IMR-90 (cell line): ENCODE results near the gene NCS1. TPM values are rescaled to one million over a fixed set of nuclear protein-coding genes. Genes with fewer than 3 reads are reported as not detected.
A peak's percentile ranks its signal among the peaks of the same experiment; 100 is the strongest.

Experiments
- ATAC-seq: fragments of 200-7000 bp; cut with Tn5 transposase; 2 replicates; pipeline ENCODE4 v1.9.1; 2020; ENCODE audit warnings: low read depth, mild to moderate bottlenecking, moderate library complexity
- BruUV-seq: library from RNA; stranded (reverse); fragments of 400-500 nt; replicated peaks from 2 replicates; lab custom pipeline; 2021; lab: Mats Ljungman, UMichigan
- CTCF ChIA-PET: fragments of 300-600 bp; formaldehyde crosslinking; extraction: SDS; loops from one replicate; lab custom pipeline; 2021; ENCODE audit warnings: antibody characterized with exemption; lab: Yijun Ruan, JAX
- POLR2A ChIA-PET: fragments of 300-600 bp; sonication (Branson Sonifier 250); formaldehyde crosslinking; loops from one replicate; lab custom pipeline; 2022; ENCODE audit warnings: antibody characterized with exemption; ENCODE audit not compliant: unreplicated experiment; lab: Charles Lee
- DNase-seq: peaks from one replicate; pipeline ENCODE4 v3.0.0; 2013
- H2AFZ ChIP-seq: replicated peaks from 2 replicates; pipeline ENCODE3; 2013; ENCODE audit warnings: low read length, mild to moderate bottlenecking; ENCODE audit not compliant: poor library complexity
- H2AK5ac ChIP-seq: 2 replicates; pipeline ENCODE4 v1.6.1; 2013; ENCODE audit warnings: low read depth, low read length, inconsistent platforms
- H2AK9ac ChIP-seq: replicated peaks from 2 replicates; pipeline ENCODE3; 2013; ENCODE audit warnings: mild to moderate bottlenecking, low read depth, low read length, moderate library complexity; ENCODE audit not compliant: poor library complexity
- H2BK120ac ChIP-seq: 2 replicates; pipeline ENCODE4 v1.6.1; 2013; ENCODE audit warnings: low read depth, low read length, inconsistent platforms
- H2BK15ac ChIP-seq: 3 replicates; pipeline ENCODE4 v1.6.1; 2013; ENCODE audit warnings: low read depth, low read length, inconsistent platforms
- H2BK20ac ChIP-seq: 2 replicates; pipeline ENCODE4 v1.6.1; 2013; ENCODE audit warnings: low read depth, mild to moderate bottlenecking, inconsistent platforms, low read length, moderate library complexity
- H2BK5ac ChIP-seq: 2 replicates; pipeline ENCODE4 v1.6.1; 2013; ENCODE audit warnings: mild to moderate bottlenecking, low read depth, low read length, inconsistent platforms; ENCODE audit not compliant: poor library complexity, severe bottlenecking
- H3K14ac ChIP-seq: replicated peaks from 2 replicates; pipeline ENCODE4 v1.6.1; 2013; ENCODE audit warnings: low read depth, low read length, inconsistent platforms
- H3K18ac ChIP-seq: 2 replicates; pipeline ENCODE4 v1.6.1; 2013; ENCODE audit warnings: low read depth, low read length, control low read depth
- H3K23ac ChIP-seq: 2 replicates; pipeline ENCODE4 v1.6.1; 2013; ENCODE audit warnings: low read depth, low read length, inconsistent platforms
- H3K27ac ChIP-seq: 2 replicates; pipeline ENCODE4 v1.5.1; 2013; ENCODE audit warnings: mild to moderate bottlenecking, control low read depth, low read length; ENCODE audit not compliant: insufficient read depth
- H3K27me3 ChIP-seq: 2 replicates; pipeline ENCODE4 v1.6.1; 2013; ENCODE audit warnings: low read length; ENCODE audit not compliant: control insufficient read depth, insufficient read depth
- H3K36me3 ChIP-seq: 2 replicates; pipeline ENCODE4 v1.6.1; 2013; ENCODE audit warnings: low read length, mixed read lengths; ENCODE audit not compliant: control insufficient read depth, insufficient read depth
- H3K4ac ChIP-seq: 2 replicates; pipeline ENCODE4 v1.6.1; 2013; ENCODE audit warnings: low read depth, low read length, inconsistent platforms
- H3K4me1 ChIP-seq: 2 replicates; pipeline ENCODE4 v1.6.1; 2013; ENCODE audit warnings: low read length, mixed read lengths; ENCODE audit not compliant: control insufficient read depth, insufficient read depth
- H3K4me2 ChIP-seq: 2 replicates; pipeline ENCODE4 v1.6.1; 2013; ENCODE audit warnings: low read depth, mild to moderate bottlenecking, control low read depth, low read length, moderate library complexity
- H3K4me3 ChIP-seq: 2 replicates; pipeline ENCODE4 v1.5.1; 2013; ENCODE audit warnings: low read depth, mild to moderate bottlenecking, control low read depth, low read length, moderate library complexity; ENCODE audit not compliant: insufficient read depth
- H3K56ac ChIP-seq: 2 replicates; pipeline ENCODE4 v1.6.1; 2013; ENCODE audit warnings: low read length, inconsistent platforms; ENCODE audit not compliant: insufficient read depth; ENCODE audit errors: extremely low read depth
- H3K79me1 ChIP-seq, 2 experiments: 2 replicates each; pipeline ENCODE4 v1.6.1; 2013; ENCODE audit warnings: low read length in 2 of 2, inconsistent platforms in 1 of 2, low read depth in 1 of 2
- H3K9ac ChIP-seq: 2 replicates; pipeline ENCODE4 v1.6.1; 2013; ENCODE audit warnings: low read depth, low read length, control low read depth
- H3K9me1 ChIP-seq: 2 replicates; pipeline ENCODE4 v1.6.1; 2013; ENCODE audit warnings: low read length, inconsistent platforms; ENCODE audit not compliant: insufficient read depth
- H3K9me3 ChIP-seq: 2 replicates; pipeline ENCODE4 v1.6.1; 2013; ENCODE audit warnings: low read length; ENCODE audit not compliant: control insufficient read depth, insufficient read depth
- H4K20me1 ChIP-seq: 2 replicates; pipeline ENCODE4 v1.6.1; 2013; ENCODE audit warnings: low read length, inconsistent platforms; ENCODE audit not compliant: insufficient read depth
- H4K5ac ChIP-seq: 2 replicates; pipeline ENCODE4 v1.6.1; 2013; ENCODE audit warnings: mild to moderate bottlenecking, low read depth, low read length, control low read depth
- H4K8ac ChIP-seq, 2 experiments: 2 replicates each; pipeline ENCODE4 v1.6.1; 2013; ENCODE audit warnings: low read depth in 2 of 2, low read length in 2 of 2, control low read depth in 1 of 2, inconsistent platforms in 1 of 2
- H4K91ac ChIP-seq: 2 replicates; pipeline ENCODE4 v1.6.1; 2013; ENCODE audit warnings: low read depth, low read length, inconsistent platforms; ENCODE audit not compliant: insufficient read depth
- CEBPB ChIP-seq: IDR thresholded peaks from 2 replicates; pipeline ENCODE4 v1.6.1; 2012; ENCODE audit warnings: low read depth, low read length, improper control_type of control experiment
- CTCF ChIP-seq: conservative IDR thresholded peaks from 2 replicates; pipeline ENCODE4 v1.5.1; 2012; ENCODE audit warnings: mild to moderate bottlenecking, low read depth, low read length, improper control_type of control experiment
- ELK1 ChIP-seq: fragments of 150-350 bp; IDR thresholded peaks from 2 replicates; pipeline ENCODE4 v1.6.1; 2016; ENCODE audit warnings: low read depth, mild to moderate bottlenecking, low read length, moderate library complexity, borderline replicate concordance
- MAZ ChIP-seq: IDR thresholded peaks from 2 replicates; pipeline ENCODE4 v1.6.1; 2012; ENCODE audit warnings: low read depth, mild to moderate bottlenecking, low read length, improper control_type of control experiment, moderate library complexity, borderline replicate concordance
- RAD21 ChIP-seq: IDR thresholded peaks from 2 replicates; pipeline ENCODE4 v1.6.1; 2012; ENCODE audit warnings: low read length, improper control_type of control experiment
- USF2 ChIP-seq: fragments of 150-350 bp; IDR thresholded peaks from 2 replicates; pipeline ENCODE4 v1.6.1; 2017; ENCODE audit warnings: mild to moderate bottlenecking, antibody characterized with exemption, low read length, low read depth
- WGBS, 2 experiments: methylation state at CpG; one replicate each; pipeline versions ENCODE4 v1.1.5 to v1.1.7; 2013; ENCODE audit warnings: missing lambda C conversion rate in 2 of 2; ENCODE audit not compliant: insufficient read length in 1 of 2; ENCODE audit errors: extremely low coverage in 2 of 2; 5-methylcytosine and 5-hydroxymethylcytosine counted together
- dilution Hi-C: fragments of 300-500 bp; cut with HindIII; formaldehyde crosslinking; loops from one replicate; pipeline ENCODE4 v1.14.3; 2018; ENCODE audit warnings: low sequenced_read_pairs; ENCODE audit not compliant: unreplicated experiment
- in situ Hi-C: fragments of 300-500 bp; cut with MboI; formaldehyde crosslinking; loops from 3 replicates; pipeline ENCODE4 v1.14.3; 2019; ENCODE audit warnings: low sequenced_read_pairs, inconsistent platforms, mixed read lengths
- intact Hi-C: fragments of 100-400 bp; cut with micrococcal nuclease; formaldehyde crosslinking; loops from 2 replicates; pipeline ENCODE4 v1.10.0; 2022
- polyA plus RNA-seq, 3 experiments: library from polyadenylated mRNA; depleted of rRNA; stranded (reverse); fragments of >200 nt; gene quantifications; 2 replicates each; pipeline ENCODE4 v1.2.3, GENCODE V29; 2012; ENCODE audit warnings: low replicate concordance in 1 of 3
- total RNA-seq: library from RNA; depleted of rRNA; stranded (reverse); fragments of >200 nt; gene quantifications from 2 replicates; pipeline ENCODE4 v1.2.3, GENCODE V29; 2012

NCS1 gene
- total and polyA plus RNA-seq, 2 of the 4 experiments (the other 2 are of a cell fraction) = 41.0 to 60.5 TPM

DNA sequence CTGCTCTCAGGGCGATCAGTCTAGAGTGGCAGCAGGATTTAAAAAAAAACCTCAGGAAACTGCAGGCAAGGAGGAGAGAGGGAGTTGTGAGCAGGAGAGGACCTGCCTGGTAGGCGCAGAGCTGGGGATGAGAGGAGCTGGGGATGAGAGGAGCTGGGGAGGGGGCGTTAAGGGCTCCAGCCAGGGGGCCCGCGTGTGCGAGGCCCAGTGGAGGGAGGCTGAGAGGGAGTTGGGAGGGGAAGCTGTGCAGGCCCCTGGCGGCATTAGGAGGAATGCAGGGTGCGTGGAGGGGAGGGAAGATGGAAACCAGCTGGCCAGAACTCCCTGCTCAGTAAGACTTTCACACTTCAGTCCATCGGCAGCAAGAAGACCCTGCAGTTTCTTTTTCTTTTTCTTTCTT lies 48.1 kb downstream of the NCS1 start:
- TF ChIP-seq RAD21 = 0 out of 2 replicates have a peak, but pooled peaks have one; percentile 33
- peak; percentile 56; the same call in 1 of the 2 replicates for TF ChIP-seq MAZ
- no peak for TF ChIP-seq USF2
- TF ChIP-seq CEBPB = no peak
- no peak for TF ChIP-seq ELK1
- TF ChIP-seq CTCF = peak; percentile 34
- in situ Hi-C loops = no loop called here
- H3K9me3 ChIP-seq = no peaks in the 10 kb centered on the region
- no peaks in the 10 kb centered on the region for H3K27me3 ChIP-seq
- no peak overlapping the region for H3K4ac ChIP-seq
- intact Hi-C loops = loop anchor here (5.0 kb wide), 1 partner anchor 38 kb away; no protein-coding TSS in a partner anchor
- 14% methylated on average over 1 of the region's 9 CpGs; no CpG with 5 or more reads in 1 of the 2 experiments for WGBS, 2 experiments
- ChIA-PET POLR2A (no interaction called here), CTCF (interaction anchor here (0.7 to 0.8 kb wide), 2 partner anchors 9 to 15 kb away, joined by 3 to 5 read pairs; no protein-coding TSS in a partner anchor)
- H3K4me3 ChIP-seq = no peak overlapping the region
- peaks cover 16% of the 10 kb centered on the region for H4K20me1 ChIP-seq
- H2AFZ ChIP-seq = peak overlapping the region; percentile 84
- dilution Hi-C loops = no loop called here
- H3K9ac ChIP-seq = peak overlapping the region; percentile 8; the same call in 1 of the 2 replicates
- H3K4me1 ChIP-seq = peaks cover 16% of the 10 kb centered on the region
- H3K36me3 ChIP-seq = peaks cover 20% of the 10 kb centered on the region
- H2AK5ac ChIP-seq = peak overlapping the region; percentile 20; the same call in 1 of the 2 replicates
- peak overlapping the region; percentile 16; the same call in 1 of the 2 replicates for H3K56ac ChIP-seq
- no peak overlapping the region; the same call in 1 of the 2 replicates for H3K18ac ChIP-seq
- peak overlapping the region; percentile 45; the same call in 1 of the 2 replicates for H4K5ac ChIP-seq
- no TSS peak for BruUV-seq
- peak overlapping the region; percentile 3; the same call in 1 of the 2 replicates for H4K91ac ChIP-seq
- peak overlapping the region; percentile 72; the same call in 1 of the 2 replicates for H3K27ac ChIP-seq
- H3K4me2 ChIP-seq = peak overlapping the region; percentile 36; the same call in 1 of the 2 replicates
- H2BK120ac ChIP-seq = no peak overlapping the region
- H4K8ac ChIP-seq = peak overlapping the region in 1 of 2 experiments; percentile 3; a peak in 1 of 4 replicates
- H3K14ac ChIP-seq = 0 out of 2 replicates have a peak overlapping the region, but pooled peaks have one; percentile 5
- no peak overlapping the region for H2BK5ac ChIP-seq
- peak; percentile 93 for ATAC-seq
- no peak overlapping the region for H2BK20ac ChIP-seq
- no peak overlapping the region for H2BK15ac ChIP-seq
- peak overlapping the region; percentile 2 for H2AK9ac ChIP-seq
- peak; percentile 72 for DNase-seq
- no peak overlapping the region for H3K23ac ChIP-seq
- H3K9me1 ChIP-seq = peaks cover 7% of the 10 kb centered on the region
- H3K79me1 ChIP-seq = peaks cover 23 to 55% of the 10 kb centered on the region in 2 experiments
